Ovary (tissue), 9 donors: Measurements from ENCODE around the gene DNAJA3. TPM values are rescaled to one million over a fixed set of nuclear protein-coding genes. Genes with fewer than 3 reads are reported as not detected.

Source experiments
- DNase-seq, 5 donors: peaks; one replicate each; pipeline ENCODE4 v3.0.0-alpha.2; 2019 to 2020
- H3K27ac ChIP-seq, 2 donors: fragments of 200-600 bp; one replicate each; pipeline versions ENCODE4 v1.5.1 to v1.8.0; 2019 to 2022
- H3K27me3 ChIP-seq: fragments of 200-600 bp; one replicate; pipeline ENCODE4 v1.8.0; 2022
- H3K36me3 ChIP-seq: fragments of 200-600 bp; sonication (generic); one replicate; pipeline ENCODE4 v1.5.1; 2019
- H3K4me1 ChIP-seq: one replicate; pipeline ENCODE4 v1.8.1; 2013; ENCODE audit warnings: mild to moderate bottlenecking, moderate library complexity; ENCODE audit not compliant: insufficient read depth
- H3K4me3 ChIP-seq: fragments of 200-600 bp; sonication (generic); one replicate; pipeline ENCODE4 v1.5.1; 2017
- H3K9me3 ChIP-seq, 2 donors: fragments of 200-600 bp in 1 of 2; sonication (generic) in 1 of 2; one replicate each; pipeline versions ENCODE4 v1.5.1 to v1.8.1; 2013 to 2019; ENCODE audit warnings: mild to moderate bottlenecking in 1 of 2, moderate library complexity in 1 of 2
- CTCF ChIP-seq, 3 donors: fragments of 450-650 bp in 2 of 3; fragments of 200-600 bp in 1 of 3; IDR thresholded peaks; one replicate each; pipeline versions ENCODE4 v1.5.1 to v1.8.0; 2016 to 2022; ENCODE audit warnings: antibody characterized with exemption in 3 of 3, mild to moderate bottlenecking in 1 of 3
- EP300 ChIP-seq: sonication (generic); formaldehyde crosslinking; IDR thresholded peaks from one replicate; pipeline ENCODE4 v1.6.1; 2017; ENCODE audit warnings: antibody characterized with exemption
- POLR2A ChIP-seq: fragments of 450-650 bp; IDR thresholded peaks from one replicate; pipeline ENCODE4 v1.6.1; 2017; ENCODE audit warnings: antibody characterized with exemption, mild to moderate bottlenecking, moderate library complexity
- WGBS, 3 donors: extraction: QIAGEN DNeasy Blood & Tissue Kit in 1 of 3; methylation state at CpG; one replicate each; pipeline versions ENCODE4 v1.1.5 to v1.1.7; 2013 to 2017; 5-methylcytosine and 5-hydroxymethylcytosine counted together
- intact Hi-C, 4 donors: fragments of 100-400 bp; cut with DNase I; formaldehyde crosslinking; loops; one replicate each; pipeline versions ENCODE4 v1.11.0 to v1.15.1; 2022 to 2023
- polyA plus RNA-seq, 2 donors: library from polyadenylated mRNA; stranded (reverse); fragments of 200-250 nt in 1 of 2; fragments of 350-450 nt in 1 of 2; fragmentation: Illumina TruSeq in 1 of 2; extraction: RNeasy Lipid Tissue Mini Kit (QIAGEN cat#74804) in 1 of 2; gene quantifications; one replicate each; pipeline ENCODE4 v1.2.3, GENCODE V29; 2013 to 2014
- total RNA-seq, 7 donors: library from RNA; depleted of rRNA in 2 of 7; stranded (reverse); fragments of >200 nt in 2 of 7; fragmentation: NEBNext Ultra II Directional in 3 of 7; extraction: Animal tissue kit (Norgen Biotek cat#: 25700) in 3 of 7; gene quantifications; one replicate each; pipeline versions ENCODE4 v1.1.0 to v1.2.4, GENCODE V29; 2016 to 2023
- donor health status: DM: no; HTN: no; CAD: no; lungs with moderate emphysema.
- donor health status: DM: no; HTN: no; CAD: no.
- donor health status: Bipolar disorder and iron deficiency.
- donor health status: DM: yes; HTN: yes; CAD: no.
- donor health status: DM: no; HTN: no; CAD: no.
- donor health status: DM: yes; HTN: yes; CAD: no.

Gene DNAJA3
- total and polyA plus RNA-seq, 9 donors = 26.4 to 47.0 (median 35.2) TPM

GRCh38 chr16:4465977-4466779 lies 40.5 kb downstream of the DNAJA3 start:
- intact Hi-C loops = no loop called here
- Histone ChIP-seq H3K4me1 (no peaks in the 10 kb centered on the region), H3K9me3 (no peaks in the 10 kb centered on the region), H3K27me3 (no peaks in the 10 kb centered on the region), H3K36me3 (no peaks in the 10 kb centered on the region), H3K27ac (no peak overlapping the region), H3K4me3 (no peak overlapping the region)
- 86 to 89% (median 88%) methylated on average over 26 to 32 of the region's 32 CpGs for WGBS, 3 donors
- no peak for TF ChIP-seq CTCF (IDR thresholded peaks at IDR 0.05)
- TF ChIP-seq EP300 = no peak
- no peak for TF ChIP-seq POLR2A
- DNase-seq = no peak

- H3K9me3 ChIP-seq = no peaks in the 10 kb centered on the region
- WGBS, 3 donors = 92 to 96% (median 95%) methylated on average over 16 of the region's 16 CpGs
- no peak overlapping the region for H3K27ac ChIP-seq
- no peak for DNase-seq
- no peak for TF ChIP-seq EP300
- no peak for TF ChIP-seq CTCF (IDR thresholded peaks at IDR 0.05)
- no peak overlapping the region for H3K4me3 ChIP-seq
- intact Hi-C loops = no loop called here
- no peaks in the 10 kb centered on the region for H3K36me3 ChIP-seq
- H3K4me1 ChIP-seq = no peaks in the 10 kb centered on the region
- no peaks in the 10 kb centered on the region for H3K27me3 ChIP-seq
Observed at GRCh38 chr16:4467916-4468315, 42.2 kb downstream of the DNAJA3 start.

GRCh38 chr16:4468972-4469371 lies 43.3 kb downstream of the DNAJA3 start:
- TF ChIP-seq CTCF (IDR thresholded peaks at IDR 0.05) (no peak), EP300 (no peak), POLR2A (no peak)
- no peaks in the 10 kb centered on the region for H3K9me3 ChIP-seq
- H3K4me1 ChIP-seq = peaks cover 2% of the 10 kb centered on the region
- intact Hi-C loops = no loop called here
- H3K36me3 ChIP-seq = no peaks in the 10 kb centered on the region
- H3K27ac ChIP-seq = no peak overlapping the region
- no peak overlapping the region for H3K4me3 ChIP-seq
- H3K27me3 ChIP-seq = no peaks in the 10 kb centered on the region
- DNase-seq = no peak
- WGBS, 3 donors = 82 to 90% (median 83%) methylated on average over 10 of the region's 10 CpGs

- intact Hi-C loops = no loop called here
- peaks cover 10% of the 10 kb centered on the region for H3K4me1 ChIP-seq
- no peak overlapping the region for H3K27ac ChIP-seq
- H3K36me3 ChIP-seq = no peaks in the 10 kb centered on the region
- no peaks in the 10 kb centered on the region for H3K9me3 ChIP-seq
- no peaks in the 10 kb centered on the region for H3K27me3 ChIP-seq
- no peak overlapping the region for H3K4me3 ChIP-seq
- WGBS, 3 donors = 91 to 92% (median 92%) methylated on average over 5 of the region's 5 CpGs
- no peak for DNase-seq
- TF ChIP-seq CTCF (IDR thresholded peaks at IDR 0.05) (no peak), POLR2A (no peak), EP300 (no peak)
Observed at GRCh38 chr16:4471869-4472268, 46.2 kb downstream of the DNAJA3 start.
